ENCODE data around the gene COL13A1.

COL13A1 gene

DNA sequence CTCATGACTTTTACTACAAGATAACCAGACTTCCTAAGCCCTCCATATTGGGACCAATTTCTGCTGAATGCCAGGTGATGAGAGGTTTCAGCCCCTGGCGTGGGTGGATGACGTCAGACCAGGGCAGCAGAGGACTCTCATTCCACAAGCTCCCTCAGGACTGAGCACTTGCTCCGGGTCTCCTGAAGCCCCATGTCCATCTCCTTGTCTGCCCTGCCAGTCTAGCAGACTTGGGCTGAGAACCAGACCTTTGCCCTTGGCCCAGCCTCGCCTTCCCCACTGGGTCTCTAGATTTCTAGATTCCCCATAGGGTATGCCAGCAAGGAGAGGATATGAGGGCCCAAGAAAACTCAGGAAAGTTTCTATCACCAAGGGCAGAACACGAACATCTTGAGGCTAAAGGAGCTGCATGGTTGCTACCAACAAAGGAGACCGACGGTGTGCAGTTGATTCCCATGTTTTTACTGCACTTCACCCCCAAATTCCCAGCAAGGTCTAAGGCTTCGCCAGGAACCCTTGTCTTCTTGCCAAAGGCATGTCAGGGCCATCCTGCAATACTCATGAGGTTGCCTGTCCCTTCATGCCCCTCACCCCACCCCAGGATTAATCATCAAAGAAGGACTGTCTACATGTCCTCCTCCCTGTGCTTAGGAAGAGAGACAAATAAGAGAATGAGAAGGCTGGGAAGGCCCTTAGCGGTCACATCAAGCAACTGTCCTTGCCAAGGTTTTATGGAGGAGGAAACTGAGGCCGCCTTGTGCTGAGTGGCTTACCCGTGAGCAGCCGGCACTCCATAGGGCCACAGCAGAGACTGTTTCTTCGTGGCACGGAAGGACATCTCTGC lies 154.4 kb downstream of the COL13A1 start:
- H3K4me3 ChIP-seq (ENCODE audit: low read length) = no peak overlapping the region
- TF ChIP-seq, protein P1, sequence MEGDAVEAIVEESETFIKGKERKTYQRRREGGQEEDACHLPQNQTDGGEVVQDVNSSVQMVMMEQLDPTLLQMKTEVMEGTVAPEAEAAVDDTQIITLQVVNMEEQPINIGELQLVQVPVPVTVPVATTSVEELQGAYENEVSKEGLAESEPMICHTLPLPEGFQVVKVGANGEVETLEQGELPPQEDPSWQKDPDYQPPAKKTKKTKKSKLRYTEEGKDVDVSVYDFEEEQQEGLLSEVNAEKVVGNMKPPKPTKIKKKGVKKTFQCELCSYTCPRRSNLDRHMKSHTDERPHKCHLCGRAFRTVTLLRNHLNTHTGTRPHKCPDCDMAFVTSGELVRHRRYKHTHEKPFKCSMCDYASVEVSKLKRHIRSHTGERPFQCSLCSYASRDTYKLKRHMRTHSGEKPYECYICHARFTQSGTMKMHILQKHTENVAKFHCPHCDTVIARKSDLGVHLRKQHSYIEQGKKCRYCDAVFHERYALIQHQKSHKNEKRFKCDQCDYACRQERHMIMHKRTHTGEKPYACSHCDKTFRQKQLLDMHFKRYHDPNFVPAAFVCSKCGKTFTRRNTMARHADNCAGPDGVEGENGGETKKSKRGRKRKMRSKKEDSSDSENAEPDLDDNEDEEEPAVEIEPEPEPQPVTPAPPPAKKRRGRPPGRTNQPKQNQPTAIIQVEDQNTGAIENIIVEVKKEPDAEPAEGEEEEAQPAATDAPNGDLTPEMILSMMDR (conservative IDR thresholded peaks at IDR 0.05; ENCODE audit: low read length) = no peak
- no peak for DNase-seq (ENCODE audit: low read depth)

DNA sequence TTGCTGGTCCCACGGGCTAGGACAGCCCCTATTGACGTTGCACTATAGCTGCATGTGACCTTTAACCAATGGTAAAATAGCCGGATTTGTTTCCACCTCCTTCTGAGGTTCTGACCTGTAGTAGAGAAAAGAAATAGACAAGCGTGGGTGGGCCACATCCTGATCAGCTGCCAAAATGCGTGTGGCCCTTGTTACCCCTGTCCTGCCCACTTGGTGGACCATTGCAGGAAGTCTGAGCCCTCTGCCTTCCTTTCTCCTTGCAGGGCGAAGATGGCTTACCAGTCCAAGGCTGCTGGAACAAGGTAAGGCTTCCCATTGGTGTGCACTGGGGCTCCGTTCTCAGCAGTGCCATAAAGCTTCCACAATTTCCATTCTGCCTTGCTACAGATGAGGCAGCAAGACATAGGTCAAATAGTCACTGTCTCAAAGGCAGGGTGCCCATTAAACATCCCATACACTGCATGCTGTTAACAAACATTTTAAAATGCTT lies 155.1 kb downstream of the COL13A1 start:
- no peak for DNase-seq (ENCODE audit: low read depth)
- H3K4me3 ChIP-seq (ENCODE audit: low read length) = no peak overlapping the region
- TF ChIP-seq, protein P1 (conservative IDR thresholded peaks at IDR 0.05; ENCODE audit: low read length) = no peak

DNA sequence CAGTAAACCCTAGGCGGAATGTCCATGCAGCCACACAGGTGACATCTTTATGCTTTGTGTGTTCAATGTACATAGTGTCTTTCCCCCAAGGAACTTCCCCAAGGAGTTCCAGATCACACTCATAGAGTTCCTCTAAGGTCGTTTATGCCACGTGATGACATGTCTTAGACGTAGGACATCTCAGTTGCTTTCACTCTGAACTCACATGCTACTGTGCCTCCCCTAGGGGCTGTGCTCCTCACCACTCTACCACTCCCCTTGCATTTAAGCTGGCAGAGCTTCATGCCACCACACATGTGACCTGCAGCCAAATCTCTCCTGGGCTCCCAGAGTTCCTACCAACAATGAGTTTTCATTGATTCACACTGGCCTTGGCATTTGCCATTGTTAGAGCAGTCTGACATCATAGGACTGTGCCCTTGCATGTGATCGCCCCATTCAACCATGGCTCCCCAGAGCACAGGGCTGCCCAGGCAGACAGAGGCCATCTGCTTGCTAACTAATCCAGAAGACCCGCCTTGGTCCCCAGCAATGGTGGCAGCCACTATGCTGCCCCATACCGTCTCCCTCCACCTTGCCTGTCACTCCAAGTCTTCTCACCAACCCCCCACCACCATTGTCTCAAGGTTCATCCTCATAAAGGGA lies 155.7 kb downstream of the COL13A1 start:
- TF ChIP-seq, protein P1 (conservative IDR thresholded peaks at IDR 0.05; ENCODE audit: low read length) = no peak
- no peak overlapping the region for H3K4me3 ChIP-seq (ENCODE audit: low read length)
- no peak for DNase-seq (ENCODE audit: low read depth)

DNA sequence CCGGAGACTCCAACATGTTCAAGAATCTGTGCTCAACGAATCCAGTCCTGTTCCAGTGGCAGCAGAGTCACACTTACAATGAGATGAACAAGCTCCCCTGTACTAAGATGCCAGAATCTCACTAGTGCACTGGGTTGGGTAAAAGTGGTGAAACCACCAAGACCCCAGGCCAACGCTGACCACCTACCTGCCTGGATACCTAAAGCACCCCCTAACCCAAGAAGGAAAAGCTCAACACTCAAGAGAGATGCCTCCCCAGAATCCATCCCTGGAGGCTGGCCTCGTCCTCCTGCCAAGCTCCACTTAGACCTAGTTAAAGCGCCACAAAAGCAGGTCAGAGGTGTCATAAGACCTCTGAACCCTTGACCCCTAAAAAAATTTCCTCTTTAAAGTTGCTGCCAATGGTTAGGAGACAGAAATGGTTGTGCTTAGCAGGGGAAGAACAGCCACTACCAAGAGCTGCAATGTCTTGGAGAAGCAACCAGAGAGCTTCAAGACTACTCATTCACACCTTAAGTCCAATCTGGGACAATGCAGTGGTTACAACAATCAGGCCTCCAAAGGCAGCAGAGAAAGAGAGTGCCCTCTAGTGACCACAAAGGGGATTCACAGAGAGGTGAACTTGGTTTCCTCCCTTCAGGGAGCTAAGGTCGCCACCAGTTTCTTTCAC lies 156.3 kb downstream of the COL13A1 start:
- peak; percentile 60 for DNase-seq (ENCODE audit: low read depth)
- no peak overlapping the region for H3K4me3 ChIP-seq (ENCODE audit: low read length)
- TF ChIP-seq, protein P1 (conservative IDR thresholded peaks at IDR 0.05; ENCODE audit: low read length) = peak; percentile 98

DNA sequence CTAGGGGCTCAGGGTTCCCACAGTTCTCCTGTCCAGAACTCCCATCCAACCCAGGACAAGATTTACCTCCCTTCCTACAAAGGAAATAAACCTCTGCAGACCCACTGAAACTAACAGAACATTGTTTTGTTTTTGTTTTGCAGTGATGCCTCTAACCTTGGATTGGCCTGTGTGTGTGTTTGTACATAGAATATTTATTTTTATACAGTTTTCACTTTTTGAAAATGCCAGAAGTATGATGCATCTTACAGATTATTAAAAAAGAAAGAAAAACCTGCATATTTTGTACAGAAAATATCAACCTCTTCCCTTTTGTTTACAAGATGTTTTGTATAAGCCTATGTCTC lies 156.8 kb downstream of the COL13A1 start:
- no peak for DNase-seq (ENCODE audit: low read depth)
- H3K4me3 ChIP-seq (ENCODE audit: low read length) = no peak overlapping the region
- TF ChIP-seq, protein P1 (conservative IDR thresholded peaks at IDR 0.05; ENCODE audit: low read length) = no peak

DNA sequence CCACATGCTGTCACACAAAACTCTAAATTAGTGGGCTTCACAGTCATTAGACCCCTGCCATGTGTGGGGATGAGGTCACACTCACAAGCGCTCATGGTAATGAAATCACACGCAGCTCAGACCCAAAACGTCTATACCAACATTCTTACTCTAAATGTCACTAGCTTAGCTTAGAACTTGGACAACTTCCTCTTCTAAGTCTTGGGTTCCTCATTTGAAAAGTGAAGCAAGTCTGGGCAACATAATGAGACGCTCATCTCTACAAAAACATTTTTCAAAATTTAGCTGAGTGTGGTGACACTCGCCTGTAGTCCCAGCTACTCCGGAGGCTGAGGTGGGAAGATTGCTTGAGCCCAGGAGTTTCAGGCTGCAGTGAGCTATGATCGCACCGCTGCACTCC lies 158.2 kb downstream of the COL13A1 start:
- DNase-seq (ENCODE audit: low read depth) = no peak
- no peak overlapping the region for H3K4me3 ChIP-seq (ENCODE audit: low read length)
- TF ChIP-seq, protein P1 (conservative IDR thresholded peaks at IDR 0.05; ENCODE audit: low read length) = no peak
